ENCODE results near the gene ANAPC10.

Gene ANAPC10

GRCh38 chr4:145069361-145069760, 28.6 kb downstream of the ANAPC10 start:
- TF ChIP-seq EP300 (IDR thresholded peaks at IDR 0.05; ENCODE audit: borderline replicate concordance) = no peak
- no peak for TF ChIP-seq CEBPB (IDR thresholded peaks at IDR 0.05)
- TF ChIP-seq TAF1 (IDR thresholded peaks at IDR 0.05; ENCODE audit: low read depth) = no peak
- no peak for TF ChIP-seq NFIC (IDR thresholded peaks at IDR 0.05)
- TF ChIP-seq, protein P1, sequence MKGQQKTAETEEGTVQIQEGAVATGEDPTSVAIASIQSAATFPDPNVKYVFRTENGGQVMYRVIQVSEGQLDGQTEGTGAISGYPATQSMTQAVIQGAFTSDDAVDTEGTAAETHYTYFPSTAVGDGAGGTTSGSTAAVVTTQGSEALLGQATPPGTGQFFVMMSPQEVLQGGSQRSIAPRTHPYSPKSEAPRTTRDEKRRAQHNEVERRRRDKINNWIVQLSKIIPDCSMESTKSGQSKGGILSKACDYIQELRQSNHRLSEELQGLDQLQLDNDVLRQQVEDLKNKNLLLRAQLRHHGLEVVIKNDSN (IDR thresholded peaks at IDR 0.05) = no peak
- no peak for TF ChIP-seq TCF12 (IDR thresholded peaks at IDR 0.05; ENCODE audit: low read depth)
- TF ChIP-seq EGR1 (IDR thresholded peaks at IDR 0.05) = no peak
- TF ChIP-seq, protein P2, sequence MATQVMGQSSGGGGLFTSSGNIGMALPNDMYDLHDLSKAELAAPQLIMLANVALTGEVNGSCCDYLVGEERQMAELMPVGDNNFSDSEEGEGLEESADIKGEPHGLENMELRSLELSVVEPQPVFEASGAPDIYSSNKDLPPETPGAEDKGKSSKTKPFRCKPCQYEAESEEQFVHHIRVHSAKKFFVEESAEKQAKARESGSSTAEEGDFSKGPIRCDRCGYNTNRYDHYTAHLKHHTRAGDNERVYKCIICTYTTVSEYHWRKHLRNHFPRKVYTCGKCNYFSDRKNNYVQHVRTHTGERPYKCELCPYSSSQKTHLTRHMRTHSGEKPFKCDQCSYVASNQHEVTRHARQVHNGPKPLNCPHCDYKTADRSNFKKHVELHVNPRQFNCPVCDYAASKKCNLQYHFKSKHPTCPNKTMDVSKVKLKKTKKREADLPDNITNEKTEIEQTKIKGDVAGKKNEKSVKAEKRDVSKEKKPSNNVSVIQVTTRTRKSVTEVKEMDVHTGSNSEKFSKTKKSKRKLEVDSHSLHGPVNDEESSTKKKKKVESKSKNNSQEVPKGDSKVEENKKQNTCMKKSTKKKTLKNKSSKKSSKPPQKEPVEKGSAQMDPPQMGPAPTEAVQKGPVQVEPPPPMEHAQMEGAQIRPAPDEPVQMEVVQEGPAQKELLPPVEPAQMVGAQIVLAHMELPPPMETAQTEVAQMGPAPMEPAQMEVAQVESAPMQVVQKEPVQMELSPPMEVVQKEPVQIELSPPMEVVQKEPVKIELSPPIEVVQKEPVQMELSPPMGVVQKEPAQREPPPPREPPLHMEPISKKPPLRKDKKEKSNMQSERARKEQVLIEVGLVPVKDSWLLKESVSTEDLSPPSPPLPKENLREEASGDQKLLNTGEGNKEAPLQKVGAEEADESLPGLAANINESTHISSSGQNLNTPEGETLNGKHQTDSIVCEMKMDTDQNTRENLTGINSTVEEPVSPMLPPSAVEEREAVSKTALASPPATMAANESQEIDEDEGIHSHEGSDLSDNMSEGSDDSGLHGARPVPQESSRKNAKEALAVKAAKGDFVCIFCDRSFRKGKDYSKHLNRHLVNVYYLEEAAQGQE (IDR thresholded peaks at IDR 0.05; ENCODE audit: low read depth) = no peak
- no peak for TF ChIP-seq TEAD4 (IDR thresholded peaks at IDR 0.05)
- no peak for TF ChIP-seq CREB1 (IDR thresholded peaks at IDR 0.05; ENCODE audit: low read depth)
- TF ChIP-seq FOXM1 (IDR thresholded peaks at IDR 0.05; ENCODE audit: borderline replicate concordance, low read depth) = no peak
- no peak for TF ChIP-seq YY1 (IDR thresholded peaks at IDR 0.05; ENCODE audit: low read depth)
- TF ChIP-seq RAD21 (IDR thresholded peaks at IDR 0.05; ENCODE audit: low read depth) = no peak
- TF ChIP-seq, protein P3, sequence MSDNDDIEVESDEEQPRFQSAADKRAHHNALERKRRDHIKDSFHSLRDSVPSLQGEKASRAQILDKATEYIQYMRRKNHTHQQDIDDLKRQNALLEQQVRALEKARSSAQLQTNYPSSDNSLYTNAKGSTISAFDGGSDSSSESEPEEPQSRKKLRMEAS (IDR thresholded peaks at IDR 0.05) = no peak
- TF ChIP-seq ZBTB7A (IDR thresholded peaks at IDR 0.05; ENCODE audit: low read depth) = no peak

GRCh38 chr4:145066063-145066501, 31.9 kb downstream of the ANAPC10 start:
- TF ChIP-seq, protein P1 (IDR thresholded peaks at IDR 0.05) = no peak
- no peak for TF ChIP-seq TCF12 (IDR thresholded peaks at IDR 0.05; ENCODE audit: low read depth)
- TF ChIP-seq NFIC (IDR thresholded peaks at IDR 0.05) = no peak
- no peak for TF ChIP-seq TEAD4 (IDR thresholded peaks at IDR 0.05)
- TF ChIP-seq FOXM1 (IDR thresholded peaks at IDR 0.05; ENCODE audit: borderline replicate concordance, low read depth) = no peak
- no peak for TF ChIP-seq TAF1 (IDR thresholded peaks at IDR 0.05; ENCODE audit: low read depth)
- no peak for TF ChIP-seq EGR1 (IDR thresholded peaks at IDR 0.05)
- TF ChIP-seq, protein P2 (IDR thresholded peaks at IDR 0.05; ENCODE audit: low read depth) = no peak
- no peak for TF ChIP-seq CEBPB (IDR thresholded peaks at IDR 0.05)
- no peak for TF ChIP-seq RAD21 (IDR thresholded peaks at IDR 0.05; ENCODE audit: low read depth)
- TF ChIP-seq YY1 (IDR thresholded peaks at IDR 0.05; ENCODE audit: low read depth) = no peak
- no peak for TF ChIP-seq EP300 (IDR thresholded peaks at IDR 0.05; ENCODE audit: borderline replicate concordance)
- no peak for TF ChIP-seq CREB1 (IDR thresholded peaks at IDR 0.05; ENCODE audit: low read depth)
- TF ChIP-seq ZBTB7A (IDR thresholded peaks at IDR 0.05; ENCODE audit: low read depth) = no peak
- TF ChIP-seq, protein P3 (IDR thresholded peaks at IDR 0.05) = no peak

DNA sequence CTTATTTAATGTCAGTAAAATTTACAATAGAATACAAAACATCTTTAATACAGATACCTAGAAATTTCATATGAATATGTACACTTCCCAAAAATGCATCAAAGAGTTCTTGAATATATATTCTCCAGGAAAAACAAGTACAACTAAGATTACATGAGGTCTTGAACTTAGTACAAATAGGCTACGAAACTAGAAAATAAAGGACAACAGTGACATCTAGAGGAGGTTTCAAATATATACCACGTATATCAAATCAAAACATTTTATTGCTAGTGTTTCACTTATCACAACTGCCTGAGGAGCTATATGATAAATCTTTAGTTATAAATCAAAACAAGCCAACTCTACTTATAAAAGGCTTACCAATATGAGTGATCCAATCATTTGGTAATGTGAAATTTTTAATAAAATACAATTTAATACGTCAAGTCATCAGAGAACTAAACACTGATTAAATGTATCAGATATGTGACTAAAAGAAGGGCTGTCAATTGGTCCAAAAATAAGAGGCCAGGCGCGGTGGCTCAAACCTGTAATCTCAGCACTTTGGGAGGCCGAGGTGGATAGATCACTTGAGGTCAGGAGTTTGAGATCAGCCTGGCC, 36.6 kb downstream of the ANAPC10 start:
- TF ChIP-seq RAD21 (IDR thresholded peaks at IDR 0.05; ENCODE audit: low read depth) (peak; percentile 56), NFIC (IDR thresholded peaks at IDR 0.05) (no peak)

- TF ChIP-seq TAF1 (IDR thresholded peaks at IDR 0.05; ENCODE audit: low read depth) (no peak), EGR1 (IDR thresholded peaks at IDR 0.05) (no peak), CREB1 (IDR thresholded peaks at IDR 0.05; ENCODE audit: low read depth) (no peak), RAD21 (IDR thresholded peaks at IDR 0.05; ENCODE audit: low read depth) (no peak), CEBPB (IDR thresholded peaks at IDR 0.05) (no peak), FOXM1 (IDR thresholded peaks at IDR 0.05; ENCODE audit: borderline replicate concordance, low read depth) (no peak), YY1 (IDR thresholded peaks at IDR 0.05; ENCODE audit: low read depth) (no peak), TEAD4 (IDR thresholded peaks at IDR 0.05) (no peak), EP300 (IDR thresholded peaks at IDR 0.05; ENCODE audit: borderline replicate concordance) (no peak), ZBTB7A (IDR thresholded peaks at IDR 0.05; ENCODE audit: low read depth) (no peak), NFIC (IDR thresholded peaks at IDR 0.05) (no peak), TCF12 (IDR thresholded peaks at IDR 0.05; ENCODE audit: low read depth) (no peak)
- TF ChIP-seq, protein P1 (IDR thresholded peaks at IDR 0.05) = no peak
- TF ChIP-seq, protein P2 (IDR thresholded peaks at IDR 0.05; ENCODE audit: low read depth) = no peak
- TF ChIP-seq, protein P3 (IDR thresholded peaks at IDR 0.05) = no peak
Observed at GRCh38 chr4:145058256-145058655, 39.7 kb downstream of the ANAPC10 start.
